NCI-H2227 (cell line): ENCODE data around the gene CCSER1.

Experiments
- DNase-seq: peaks from one replicate; lab custom pipeline; 2025; ENCODE audit not compliant: unreplicated experiment; lab: John Stamatoyannopoulos, UW

CCSER1 gene

DNA sequence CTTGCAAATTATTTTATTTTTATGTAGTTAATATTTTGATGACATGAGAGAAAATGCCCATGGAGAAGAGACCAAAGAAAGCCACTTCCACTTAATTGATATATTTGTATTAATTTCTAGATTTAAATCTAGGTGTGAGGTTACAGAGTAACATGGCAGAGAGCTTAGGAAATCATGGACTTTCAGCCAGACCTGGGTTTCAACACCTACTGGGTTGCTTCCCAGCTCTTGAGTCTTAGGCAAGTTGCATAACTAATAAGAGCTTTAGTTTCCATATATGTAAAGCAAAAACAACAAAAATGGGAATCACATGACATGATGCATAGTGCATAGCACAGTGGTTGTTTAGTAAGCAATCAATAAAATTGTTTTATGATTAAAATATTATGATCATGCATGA, 413.3 kb downstream of the CCSER1 start:
- DNase-seq, result no peak

GRCh38 chr4:90542216-90542615, 415.0 kb downstream of the CCSER1 start:
- no peak for DNase-seq

GRCh38 chr4:90543419-90544170, 416.4 kb downstream of the CCSER1 start:
- no peak for DNase-seq

GRCh38 chr4:90544532-90545045, 417.4 kb downstream of the CCSER1 start:
- DNase-seq, result no peak

GRCh38 chr4:90545380-90545779, 418.2 kb downstream of the CCSER1 start:
- no peak for DNase-seq

GRCh38 chr4:90546114-90546513, 418.9 kb downstream of the CCSER1 start:
- no peak for DNase-seq

- DNase-seq, result no peak
These were observed 443.4 kb downstream of the CCSER1 start for GRCh38 chr4:90570615-90571014.

DNA sequence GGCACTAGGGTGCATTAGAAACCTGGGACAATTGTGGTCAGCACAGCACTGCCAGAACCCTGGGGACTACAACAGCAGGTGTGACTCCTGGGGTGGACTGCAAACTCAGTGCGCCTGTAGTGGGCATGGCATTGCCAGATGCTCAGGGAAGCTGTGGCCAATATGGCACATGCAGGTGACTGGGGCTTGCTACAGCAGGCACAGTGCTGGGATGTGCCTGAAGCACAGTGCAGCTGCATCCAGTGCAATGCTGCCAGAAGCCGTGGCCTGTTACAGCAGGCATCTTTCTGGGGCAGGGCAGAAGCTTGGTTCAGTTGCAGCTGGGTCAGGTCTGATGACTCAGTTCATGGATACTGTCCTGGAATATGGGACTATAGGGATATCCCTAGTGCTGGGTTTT, 445.8 kb downstream of the CCSER1 start:
- no peak for DNase-seq

DNA sequence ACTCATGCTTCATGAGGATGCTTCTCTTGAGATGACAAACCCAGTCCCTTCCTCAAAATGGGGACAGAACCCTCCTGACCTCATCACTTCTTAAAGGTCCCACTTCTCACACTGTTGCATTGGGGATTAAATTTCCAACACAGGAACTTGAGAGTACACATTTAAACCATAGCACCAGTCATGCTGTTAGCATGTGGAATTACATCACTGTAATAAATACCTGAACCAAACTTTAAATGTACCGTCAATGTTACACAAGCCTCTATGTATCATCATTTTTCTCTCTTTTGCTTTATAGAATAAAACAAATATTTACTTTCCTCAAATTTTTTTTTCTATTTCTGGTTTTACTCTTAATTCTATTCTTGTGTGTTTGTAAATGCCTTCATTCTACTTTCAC, 448.2 kb downstream of the CCSER1 start:
- DNase-seq, result no peak

GRCh38 chr4:90580326-90580725, 453.1 kb downstream of the CCSER1 start:
- DNase-seq, result no peak

DNA sequence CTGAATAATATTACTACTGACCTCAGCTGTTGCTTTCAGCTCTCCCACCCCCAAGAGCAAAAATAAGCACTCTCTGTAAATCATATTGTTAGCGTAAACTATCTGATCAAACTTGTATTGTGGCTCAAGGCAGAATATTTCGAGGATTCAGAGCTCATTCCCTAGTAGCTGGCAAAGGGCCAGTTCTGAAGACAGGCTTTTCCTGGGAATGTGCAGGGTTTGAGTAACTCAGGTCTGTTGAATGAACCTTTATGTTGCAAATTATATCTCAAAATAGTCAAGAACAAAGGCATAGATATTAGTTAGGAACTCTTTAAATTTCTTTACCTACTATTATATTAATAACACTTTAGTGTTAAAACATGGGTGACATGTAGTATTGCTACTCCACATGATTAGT, 454.9 kb downstream of the CCSER1 start:
- no peak for DNase-seq

- no peak for DNase-seq
These were observed 456.9 kb downstream of the CCSER1 start for GRCh38 chr4:90584051-90584450.

GRCh38 chr4:90585961-90586360, 458.8 kb downstream of the CCSER1 start:
- DNase-seq, result no peak

DNA sequence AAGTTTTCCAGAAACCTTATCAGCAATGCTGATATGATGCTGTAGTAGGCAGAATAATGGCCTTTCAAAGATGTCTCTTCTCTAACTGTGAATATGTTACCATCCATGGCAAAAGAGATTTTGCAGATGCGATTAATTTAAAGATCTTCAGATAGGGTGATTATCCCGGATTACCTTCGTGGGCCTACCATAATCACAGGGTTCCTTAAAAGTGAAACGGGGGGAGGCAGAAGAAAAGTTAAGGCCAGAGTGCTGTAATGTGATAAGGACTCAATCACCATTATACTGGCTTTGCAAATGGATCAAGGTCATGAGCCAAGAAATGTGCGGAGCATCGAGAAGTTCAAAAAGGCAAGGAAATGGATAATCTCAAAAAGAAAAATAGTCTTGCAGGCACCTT, 459.6 kb downstream of the CCSER1 start:
- DNase-seq, result no peak

DNA sequence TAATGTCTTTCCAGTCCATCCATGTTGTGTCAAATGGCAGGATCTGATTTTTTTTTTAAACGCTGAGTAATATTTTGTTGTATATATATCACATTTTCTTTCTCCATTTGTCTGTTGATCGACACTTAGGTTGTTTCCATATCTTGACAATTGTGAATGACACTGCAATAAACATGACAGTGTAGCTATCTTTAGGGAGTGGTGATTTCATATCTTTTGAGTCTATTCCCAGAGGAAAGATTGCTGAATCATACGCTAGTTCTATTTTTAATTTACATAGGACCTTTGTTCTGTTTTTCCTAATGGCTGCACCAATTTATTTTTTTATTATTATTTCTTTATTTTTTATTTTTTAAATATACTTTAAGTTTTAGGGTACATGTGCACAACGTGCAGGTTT, 470.7 kb downstream of the CCSER1 start:
- DNase-seq, result no peak

GRCh38 chr4:90598741-90599140, 471.5 kb downstream of the CCSER1 start:
- no peak for DNase-seq

- no peak for DNase-seq
These were observed 475.5 kb downstream of the CCSER1 start for GRCh38 chr4:90602726-90603125.

- no peak for DNase-seq
These were observed 476.3 kb downstream of the CCSER1 start for GRCh38 chr4:90603540-90603939.

GRCh38 chr4:90606781-90607180, 479.6 kb downstream of the CCSER1 start:
- no peak for DNase-seq

- DNase-seq, result no peak
These were observed 487.2 kb downstream of the CCSER1 start for GRCh38 chr4:90614371-90614770.

GRCh38 chr4:90621080-90621479, 493.9 kb downstream of the CCSER1 start:
- DNase-seq, result no peak

GRCh38 chr4:90624781-90625180, 497.6 kb downstream of the CCSER1 start:
- no peak for DNase-seq
